ENCODE results near the gene IGSF22. TPM values are rescaled to one million over a fixed set of nuclear protein-coding genes. Genes with fewer than 3 reads are reported as not detected.

Gene IGSF22
- total RNA-seq, 1 experiment from 2014 or later: not detected

- no peak for DNase-seq
- Mint-ChIP-seq H3K4me3 (ENCODE audit: low read depth, unreplicated experiment) (no peak overlapping the region), H3K27ac (ENCODE audit: unreplicated experiment) (no peak overlapping the region), H3K4me1 (ENCODE audit: low read depth, unreplicated experiment) (no peaks in the 10 kb centered on the region), H3K27me3 (ENCODE audit: unreplicated experiment) (peaks cover 78% of the 10 kb centered on the region), H3K36me3 (ENCODE audit: insufficient read depth, unreplicated experiment) (peaks cover 2% of the 10 kb centered on the region), H3K9me3 (ENCODE audit: low read depth, unreplicated experiment) (no peaks in the 10 kb centered on the region)
- CTCF ChIA-PET: no interaction called here
- TF ChIP-seq, protein P1, sequence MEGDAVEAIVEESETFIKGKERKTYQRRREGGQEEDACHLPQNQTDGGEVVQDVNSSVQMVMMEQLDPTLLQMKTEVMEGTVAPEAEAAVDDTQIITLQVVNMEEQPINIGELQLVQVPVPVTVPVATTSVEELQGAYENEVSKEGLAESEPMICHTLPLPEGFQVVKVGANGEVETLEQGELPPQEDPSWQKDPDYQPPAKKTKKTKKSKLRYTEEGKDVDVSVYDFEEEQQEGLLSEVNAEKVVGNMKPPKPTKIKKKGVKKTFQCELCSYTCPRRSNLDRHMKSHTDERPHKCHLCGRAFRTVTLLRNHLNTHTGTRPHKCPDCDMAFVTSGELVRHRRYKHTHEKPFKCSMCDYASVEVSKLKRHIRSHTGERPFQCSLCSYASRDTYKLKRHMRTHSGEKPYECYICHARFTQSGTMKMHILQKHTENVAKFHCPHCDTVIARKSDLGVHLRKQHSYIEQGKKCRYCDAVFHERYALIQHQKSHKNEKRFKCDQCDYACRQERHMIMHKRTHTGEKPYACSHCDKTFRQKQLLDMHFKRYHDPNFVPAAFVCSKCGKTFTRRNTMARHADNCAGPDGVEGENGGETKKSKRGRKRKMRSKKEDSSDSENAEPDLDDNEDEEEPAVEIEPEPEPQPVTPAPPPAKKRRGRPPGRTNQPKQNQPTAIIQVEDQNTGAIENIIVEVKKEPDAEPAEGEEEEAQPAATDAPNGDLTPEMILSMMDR (IDR thresholded peaks at IDR 0.05; ENCODE audit: unreplicated experiment): no peak
- intact Hi-C loops (cut with micrococcal nuclease; ENCODE audit: unreplicated experiment): no loop called here
- BruUV-seq (replicated peaks): no TSS peak
These were observed 10.5 kb downstream of the IGSF22 start for GRCh38 chr11:18715476-18715875.

GRCh38 chr11:18714443-18714780 lies 11.6 kb downstream of the IGSF22 start:
- CTCF ChIA-PET: no interaction called here
- no peak for DNase-seq
- TF ChIP-seq, protein P1 (IDR thresholded peaks at IDR 0.05; ENCODE audit: unreplicated experiment): no peak
- Mint-ChIP-seq H3K4me1 (ENCODE audit: low read depth, unreplicated experiment) (no peaks in the 10 kb centered on the region), H3K27me3 (ENCODE audit: unreplicated experiment) (peaks cover 89% of the 10 kb centered on the region), H3K36me3 (ENCODE audit: insufficient read depth, unreplicated experiment) (no peaks in the 10 kb centered on the region), H3K9me3 (ENCODE audit: low read depth, unreplicated experiment) (no peaks in the 10 kb centered on the region), H3K4me3 (ENCODE audit: low read depth, unreplicated experiment) (no peak overlapping the region), H3K27ac (ENCODE audit: unreplicated experiment) (no peak overlapping the region)
- no TSS peak for BruUV-seq (replicated peaks)
- intact Hi-C loops (cut with micrococcal nuclease; ENCODE audit: unreplicated experiment): no loop called here

- Mint-ChIP-seq H3K27ac (ENCODE audit: unreplicated experiment) (no peak overlapping the region), H3K4me3 (ENCODE audit: low read depth, unreplicated experiment) (no peak overlapping the region), H3K4me1 (ENCODE audit: low read depth, unreplicated experiment) (no peaks in the 10 kb centered on the region), H3K36me3 (ENCODE audit: insufficient read depth, unreplicated experiment) (no peaks in the 10 kb centered on the region), H3K27me3 (ENCODE audit: unreplicated experiment) (peaks cover 94% of the 10 kb centered on the region), H3K9me3 (ENCODE audit: low read depth, unreplicated experiment) (no peaks in the 10 kb centered on the region)
- TF ChIP-seq, protein P1 (IDR thresholded peaks at IDR 0.05; ENCODE audit: unreplicated experiment): no peak
- no TSS peak for BruUV-seq (replicated peaks)
- intact Hi-C loops (cut with micrococcal nuclease; ENCODE audit: unreplicated experiment): no loop called here
- DNase-seq: no peak
- CTCF ChIA-PET: interaction anchor here (0.7 kb wide), 1 partner anchor 843 kb away, joined by 4 read pairs; no protein-coding TSS in a partner anchor
These were observed 12.1 kb downstream of the IGSF22 start for GRCh38 chr11:18713646-18714442.

DNA sequence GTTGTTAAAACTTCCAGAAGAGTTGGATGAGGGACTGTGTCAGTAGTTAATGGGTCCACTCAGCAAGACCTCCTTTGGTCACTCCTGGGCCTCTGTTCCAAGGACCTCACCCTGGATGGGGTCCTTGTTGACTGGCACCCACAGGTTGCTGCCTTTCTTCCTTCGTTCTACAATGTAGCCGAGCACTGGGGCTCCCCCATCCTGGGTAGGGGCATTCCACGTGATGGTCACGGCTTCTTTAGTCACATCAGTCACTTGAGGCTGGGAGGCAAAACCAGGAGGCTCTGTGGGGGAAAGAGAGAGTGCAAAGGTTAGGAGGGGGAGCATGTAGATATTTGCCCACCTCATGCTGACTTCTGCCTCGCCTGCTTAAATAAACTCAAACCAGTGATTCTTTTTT lies 15.4 kb downstream of the IGSF22 start:
- no peak overlapping the region for H3K27ac Mint-ChIP-seq (ENCODE audit: unreplicated experiment)
- no peaks in the 10 kb centered on the region for H3K4me1 Mint-ChIP-seq (ENCODE audit: low read depth, unreplicated experiment)
- TF ChIP-seq, protein P1 (IDR thresholded peaks at IDR 0.05; ENCODE audit: unreplicated experiment): no peak
- peaks cover 5% of the 10 kb centered on the region for H3K36me3 Mint-ChIP-seq (ENCODE audit: insufficient read depth, unreplicated experiment)
- intact Hi-C loops (cut with micrococcal nuclease; ENCODE audit: unreplicated experiment): no loop called here
- H3K9me3 Mint-ChIP-seq (ENCODE audit: low read depth, unreplicated experiment): no peaks in the 10 kb centered on the region
- CTCF ChIA-PET: no interaction called here
- no TSS peak for BruUV-seq (replicated peaks)
- H3K4me3 Mint-ChIP-seq (ENCODE audit: low read depth, unreplicated experiment): no peak overlapping the region
- peaks cover 94% of the 10 kb centered on the region for H3K27me3 Mint-ChIP-seq (ENCODE audit: unreplicated experiment)
- no peak for DNase-seq
